HepG2 (cell line): ENCODE results near the gene PPP1R1B. TPM values are rescaled to one million over a fixed set of nuclear protein-coding genes. Genes with fewer than 3 reads are reported as not detected.

ENCODE experiments used
- AKNA ChIP-seq: sonication (generic); formaldehyde crosslinking; IDR thresholded peaks from 2 replicates; pipeline ENCODE4 v1.4.0; 2020; ENCODE audit warnings: missing genetic modification reagents, borderline replicate concordance
- DPF2 ChIP-seq: sonication (generic); formaldehyde crosslinking; IDR thresholded peaks from 2 replicates; pipeline ENCODE4 v1.4.0; 2020; ENCODE audit warnings: mild to moderate bottlenecking, low read depth, missing genetic modification reagents, borderline replicate concordance
- GATAD2A ChIP-seq: IDR thresholded peaks from 2 replicates; pipeline ENCODE4 v1.6.1; 2016
- GFI1 ChIP-seq: sonication (generic); formaldehyde crosslinking; IDR thresholded peaks from 2 replicates; pipeline ENCODE4 v1.5.0; 2020; ENCODE audit warnings: missing genetic modification reagents, mild to moderate bottlenecking, borderline replicate concordance
- HBP1 ChIP-seq: IDR thresholded peaks from 2 replicates; pipeline ENCODE4 v1.6.1; 2016; ENCODE audit warnings: low read depth, control low read depth
- HNF4A ChIP-seq: sonication (generic); formaldehyde crosslinking; IDR thresholded peaks from 2 replicates; pipeline ENCODE4 v1.4.0; 2020; ENCODE audit warnings: missing genetic modification reagents
- SPEN ChIP-seq: sonication (generic); formaldehyde crosslinking; IDR thresholded peaks from 2 replicates; pipeline ENCODE4 v1.5.1; 2020; ENCODE audit warnings: low read depth, mild to moderate bottlenecking, missing genetic modification reagents
- TARDBP ChIP-seq: sonication (generic); formaldehyde crosslinking; IDR thresholded peaks from 2 replicates; pipeline ENCODE4 v1.8.0; 2022; ENCODE audit warnings: mild to moderate bottlenecking, missing genetic modification reagents
- TEF ChIP-seq: sonication (generic); formaldehyde crosslinking; IDR thresholded peaks from 2 replicates; pipeline ENCODE4 v1.5.0; 2020; ENCODE audit warnings: missing genetic modification reagents
- THYN1 ChIP-seq: sonication (generic); formaldehyde crosslinking; IDR thresholded peaks from 2 replicates; pipeline ENCODE4 v1.8.1; 2023; ENCODE audit warnings: low read depth, mild to moderate bottlenecking, moderate library complexity, missing genetic modification reagents, borderline replicate concordance
- ZBTB49 ChIP-seq: sonication (generic); formaldehyde crosslinking; IDR thresholded peaks from 2 replicates; pipeline ENCODE4 v1.4.0; 2020; ENCODE audit warnings: missing genetic modification reagents, borderline replicate concordance
- ZMYM3 ChIP-seq: sonication (generic); formaldehyde crosslinking; IDR thresholded peaks from 2 replicates; pipeline ENCODE4 v1.5.1; 2020; ENCODE audit warnings: mild to moderate bottlenecking, missing genetic modification reagents
- ZNF263 ChIP-seq: sonication (generic); formaldehyde crosslinking; IDR thresholded peaks from 2 replicates; pipeline ENCODE4 v1.4.0; 2020; ENCODE audit warnings: missing genetic modification reagents
- ZNF580 ChIP-seq: IDR thresholded peaks from 2 replicates; pipeline ENCODE4 v1.6.1; 2016; ENCODE audit warnings: low read depth, borderline replicate concordance
- ZNF660 ChIP-seq: sonication (generic); formaldehyde crosslinking; IDR thresholded peaks from 2 replicates; pipeline ENCODE4 v1.5.1; 2020; ENCODE audit warnings: mild to moderate bottlenecking, low read depth, missing genetic modification reagents, borderline replicate concordance
- ZNF7 ChIP-seq: IDR thresholded peaks from 2 replicates; pipeline ENCODE4 v1.6.1; 2016; ENCODE audit warnings: missing biosample characterization, missing genetic modification reagents
- ZNF83 ChIP-seq: sonication (generic); formaldehyde crosslinking; IDR thresholded peaks from 2 replicates; pipeline ENCODE4 v1.4.0; 2020; ENCODE audit warnings: missing genetic modification reagents, mild to moderate bottlenecking, borderline replicate concordance
- ZSCAN25 ChIP-seq: sonication (generic); formaldehyde crosslinking; IDR thresholded peaks from 2 replicates; pipeline ENCODE4 v1.8.0; 2022; ENCODE audit warnings: mild to moderate bottlenecking, missing genetic modification reagents
- polyA plus RNA-seq, 8 experiments: library from polyadenylated mRNA; depleted of rRNA in 3 of 8; stranded (reverse) in 7 of 8; unstranded in 1 of 8; fragments of >200 nt; fragmentation: Illumina TruSeq in 4 of 8; extraction: Trizol in 4 of 8; gene quantifications; 2 replicates each; pipeline versions ENCODE4 v1.2.1 to v1.2.3, GENCODE V29; 2011 to 2016; ENCODE audit warnings: low read depth in 4 of 8, missing spikeins in 1 of 8, mixed read lengths in 1 of 8; ENCODE audit not compliant: insufficient read depth in 1 of 8
- total RNA-seq, 5 experiments: library from RNA; depleted of rRNA; stranded (reverse); fragments of >200 nt; fragmentation: Illumina TruSeq; extraction: Trizol; gene quantifications; 2 replicates each; pipeline ENCODE4 v1.2.3, GENCODE V29; 2016; ENCODE audit warnings: low read depth in 1 of 5

PPP1R1B gene
- total and polyA plus RNA-seq, 2 of the 13 experiments (the other 11 are each of a cell fraction or from before 2014, with no cell fraction given), result 0.08 TPM; not detected in 1

- TF ChIP-seq HBP1 (CRISPR knock-in tag) (0 out of 2 replicates have a peak, but pooled peaks have one; percentile 60), THYN1 (CRISPR knock-in tag) (no peak), TARDBP (CRISPR knock-in tag) (no peak), ZNF660 (CRISPR knock-in tag) (no peak), GFI1 (no peak), TEF (CRISPR knock-in tag) (0 out of 2 replicates have a peak, but pooled peaks have one; percentile 44), ZMYM3 (CRISPR knock-in tag) (no peak), ZBTB49 (CRISPR knock-in tag) (peak; percentile 63; the same call in 1 of the 2 replicates), ZNF83 (CRISPR knock-in tag) (no peak), ZNF263 (peak; percentile 79), ZNF580 (CRISPR knock-in tag) (0 out of 2 replicates have a peak, but pooled peaks have one; percentile 48), AKNA (CRISPR knock-in tag) (0 out of 2 replicates have a peak, but pooled peaks have one; percentile 60), ZNF7 (CRISPR knock-in tag) (0 out of 2 replicates have a peak, but pooled peaks have one; percentile 20), DPF2 (CRISPR knock-in tag) (no peak), SPEN (CRISPR knock-in tag) (0 out of 2 replicates have a peak, but pooled peaks have one; percentile 39), ZSCAN25 (0 out of 2 replicates have a peak, but pooled peaks have one; percentile 24), GATAD2A (CRISPR knock-in tag) (peak; percentile 29; the same call in 1 of the 2 replicates), HNF4A (CRISPR knock-in tag) (no peak)
Measured at GRCh38 chr17:39591958-39592954, 34.5 kb upstream of the PPP1R1B start (continued).
